ENCODE results near the gene SHISA7.

The SHISA7 gene

GRCh38 chr19:55386493-55386971, 56.6 kb downstream of the SHISA7 start:
- no peak for DNase-seq (ENCODE audit: low read depth)
- no peak for TF ChIP-seq CTCF (conservative IDR thresholded peaks at IDR 0.05; ENCODE audit: control insufficient read depth, insufficient read depth, low read depth, low read length)
- H3K4me3 ChIP-seq (ENCODE audit: control insufficient read depth, low read depth, low read length) = peak overlapping the region; percentile 99

DNA sequence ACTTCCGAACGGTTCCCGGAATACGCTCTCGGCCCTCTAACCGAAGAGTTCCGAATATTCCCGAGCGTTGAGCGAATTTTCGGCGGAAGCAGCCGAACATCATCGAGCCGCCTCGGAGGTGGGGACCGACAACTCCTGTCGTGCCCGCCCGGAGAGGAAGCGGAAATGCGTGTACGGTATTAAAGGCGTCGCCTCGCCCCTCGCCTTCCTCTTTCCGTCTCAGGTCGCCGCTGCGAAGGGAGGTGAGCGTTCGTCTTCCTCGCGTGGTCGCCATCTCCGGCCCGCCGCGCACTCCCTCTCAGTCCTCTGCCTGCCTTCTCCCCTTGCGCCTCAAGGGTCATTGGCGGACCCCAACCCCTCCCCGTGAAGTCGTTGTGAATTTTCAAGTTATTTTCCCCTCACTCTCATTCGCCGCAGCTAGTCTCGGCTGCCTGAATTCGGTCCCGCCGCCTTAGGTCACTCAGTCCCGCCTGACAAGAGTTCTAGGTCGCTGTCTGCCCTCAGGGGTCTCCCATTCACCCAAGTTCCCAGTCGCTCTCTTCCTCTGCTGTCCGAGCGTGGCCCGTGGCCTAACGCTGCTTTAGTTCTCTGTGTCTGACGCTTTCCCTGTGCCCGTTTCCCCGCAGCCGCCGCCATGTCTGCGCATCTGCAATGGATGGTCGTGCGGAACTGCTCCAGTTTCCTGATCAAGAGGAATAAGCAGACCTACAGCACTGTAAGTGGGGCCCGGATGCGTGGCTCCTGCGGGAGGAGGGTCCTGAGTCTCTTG, 57.2 kb downstream of the SHISA7 start, which contains the start of gene RPL28:
Gene RPL28 (plus strand): TSS at position 209 of the 769 bp plus-strand sequence. CDS start 426 bp downstream, at position 635.
- TF ChIP-seq CTCF (conservative IDR thresholded peaks at IDR 0.05; ENCODE audit: control insufficient read depth, insufficient read depth, low read depth, low read length) = no peak
- peak; percentile 97 for DNase-seq (ENCODE audit: low read depth)
- H3K4me3 ChIP-seq (ENCODE audit: control insufficient read depth, low read depth, low read length) = peak within 1 kb of the TSS; percentile 99

DNA sequence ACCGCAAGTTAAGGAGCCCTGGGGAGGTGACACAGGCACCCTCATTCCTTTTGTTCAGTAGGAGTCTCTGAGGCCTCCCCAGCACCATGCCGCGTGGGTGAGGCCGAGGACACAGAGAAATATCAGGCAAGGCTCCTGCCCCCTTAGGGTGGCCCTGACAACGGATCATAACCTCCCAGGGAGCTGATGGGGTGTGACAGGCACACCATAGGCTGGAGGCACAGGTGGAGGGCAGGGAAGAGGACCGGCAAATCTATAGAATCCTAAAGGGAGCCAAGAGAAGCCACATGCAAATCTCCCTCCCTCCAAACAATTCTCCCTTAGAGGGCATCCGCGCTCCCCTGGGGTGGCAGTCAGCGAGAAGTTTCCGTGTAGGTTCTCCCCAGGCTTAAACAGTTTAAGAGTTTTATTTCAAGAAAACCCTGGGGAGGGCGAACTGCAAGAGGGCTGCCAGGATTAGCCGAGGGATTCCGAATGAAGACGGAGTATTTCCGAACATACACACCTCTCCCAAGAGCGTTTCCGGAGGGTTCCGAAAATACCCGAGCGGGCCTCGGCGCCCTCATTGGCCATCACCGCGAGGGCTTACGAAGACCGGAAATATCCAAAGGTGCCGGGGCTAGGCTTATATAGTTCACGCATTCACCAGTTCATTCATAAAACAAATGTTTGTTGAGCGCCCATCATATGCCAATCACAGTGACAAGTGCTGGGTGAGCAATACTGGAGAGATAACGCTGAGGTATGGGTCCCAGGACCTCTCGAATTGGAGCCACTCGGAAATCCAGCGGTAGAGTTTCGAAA, 58.0 kb downstream of the SHISA7 start:
- no peak for TF ChIP-seq CTCF (conservative IDR thresholded peaks at IDR 0.05; ENCODE audit: control insufficient read depth, insufficient read depth, low read depth, low read length)

GRCh38 chr19:55384131-55384919, 58.8 kb downstream of the SHISA7 start, which contains the start of gene TMEM238:
Gene TMEM238 (minus strand): TSS chr19:55384292. CDS start chr19:55384259, 33 bp downstream.
- no peak for DNase-seq (ENCODE audit: low read depth)
- peak within 1 kb of the TSS; percentile 99 for H3K4me3 ChIP-seq (ENCODE audit: control insufficient read depth, low read depth, low read length)
- no peak for TF ChIP-seq CTCF (conservative IDR thresholded peaks at IDR 0.05; ENCODE audit: control insufficient read depth, insufficient read depth, low read depth, low read length)

More for the DNA sequence above, 58.0 kb downstream of the SHISA7 start:
- peak; percentile 95 for DNase-seq (ENCODE audit: low read depth)
- peak overlapping the region; percentile 99 for H3K4me3 ChIP-seq (ENCODE audit: control insufficient read depth, low read depth, low read length)

GRCh38 chr19:55383279-55384130, 59.6 kb downstream of the SHISA7 start:
- no peak for TF ChIP-seq CTCF (conservative IDR thresholded peaks at IDR 0.05; ENCODE audit: control insufficient read depth, insufficient read depth, low read depth, low read length)
- H3K4me3 ChIP-seq (ENCODE audit: control insufficient read depth, low read depth, low read length) = peak overlapping the region; percentile 22
- peak; percentile 64 for DNase-seq (ENCODE audit: low read depth)

Measured in fibroblast of mammary gland (primary cell).